Activated T-helper 2 cell treated with anti-CD3 and anti-CD28 coated beads, Interferon-gamma antibody, Interleukin-2, Interleukin-4, amounts not matched to agents 10 μg/mL and 5 μg/mL and 100 μg/mL, durations not matched to agents 14 hours and 24 hours and 36 hours (primary cell): ENCODE data around the gene NELFB. TPM values are rescaled to one million over a fixed set of nuclear protein-coding genes. Genes with fewer than 3 reads are reported as not detected.

Experiments
- DNase-seq: peaks from one replicate; pipeline ENCODE4 v3.0.0; 2021; ENCODE audit warnings: low spot score
- H3K27ac Mint-ChIP-seq: one replicate; pipeline ENCODE4 v1.8.0; 2021; ENCODE audit warnings: mixed read lengths
- H3K27me3 Mint-ChIP-seq: one replicate; pipeline ENCODE4 v1.8.0; 2021; ENCODE audit warnings: low read depth, mixed read lengths
- H3K36me3 Mint-ChIP-seq: one replicate; pipeline ENCODE4 v1.8.0; 2021; ENCODE audit warnings: low read depth, mixed read lengths
- H3K4me1 Mint-ChIP-seq: one replicate; pipeline ENCODE4 v1.8.0; 2021; ENCODE audit warnings: low read depth, mixed read lengths
- H3K4me3 Mint-ChIP-seq: one replicate; pipeline ENCODE4 v1.8.0; 2021; ENCODE audit warnings: low read depth, mild to moderate bottlenecking, moderate library complexity, mixed read lengths
- H3K9me3 Mint-ChIP-seq: one replicate; pipeline ENCODE4 v1.8.0; 2021; ENCODE audit warnings: mixed read lengths
- intact Hi-C: fragments of 100-400 bp; cut with micrococcal nuclease; formaldehyde crosslinking; loops from one replicate; pipeline ENCODE4 v1.15.1; 2023
- total RNA-seq: library from RNA; stranded (reverse); gene quantifications from 2 replicates; pipeline ENCODE4 v1.2.3, GENCODE V29; 2022

NELFB gene
- total RNA-seq, 1 donor from 2014 or later, result 71.4 TPM

DNA sequence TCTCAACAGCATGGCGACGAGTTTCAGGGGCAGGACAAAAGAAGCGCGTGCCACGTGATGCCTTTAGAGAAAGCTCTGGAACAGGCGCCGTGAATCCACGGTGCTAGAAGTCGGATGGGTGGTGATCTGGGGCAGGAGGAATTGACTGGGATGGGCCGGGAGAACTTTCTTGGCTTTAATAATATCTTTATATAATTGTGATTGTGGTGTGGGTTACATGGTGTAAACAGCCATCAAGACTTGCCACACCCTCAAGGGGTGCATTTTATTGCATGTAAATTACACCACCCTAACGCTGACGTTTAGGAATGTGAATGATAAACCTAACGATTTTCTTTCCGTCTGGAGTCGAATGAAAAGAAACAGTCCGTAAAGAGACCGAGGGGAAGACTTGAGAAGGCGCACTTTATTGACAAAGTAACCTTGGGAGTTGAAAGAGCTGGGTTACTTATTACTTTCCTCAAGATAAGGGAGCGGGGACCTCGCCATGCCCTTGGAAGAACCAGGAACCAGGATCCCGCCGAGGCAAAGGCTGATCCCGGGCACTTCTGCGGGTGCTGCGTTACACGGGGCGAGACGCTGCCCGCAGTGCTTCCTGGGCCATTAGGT lies 38.5 kb downstream of the NELFB start:
- Mint-ChIP-seq H3K9me3 (no peaks in the 10 kb centered on the region), H3K4me1 (peaks cover 1% of the 10 kb centered on the region), H3K27me3 (peaks cover 26% of the 10 kb centered on the region), H3K36me3 (no peaks in the 10 kb centered on the region), H3K4me3 (no peak overlapping the region), H3K27ac (no peak overlapping the region)
- intact Hi-C loops, result loop anchor here (2.0 kb wide), 1 partner anchor 113 kb away; no protein-coding TSS in a partner anchor
- no peak for DNase-seq

DNA sequence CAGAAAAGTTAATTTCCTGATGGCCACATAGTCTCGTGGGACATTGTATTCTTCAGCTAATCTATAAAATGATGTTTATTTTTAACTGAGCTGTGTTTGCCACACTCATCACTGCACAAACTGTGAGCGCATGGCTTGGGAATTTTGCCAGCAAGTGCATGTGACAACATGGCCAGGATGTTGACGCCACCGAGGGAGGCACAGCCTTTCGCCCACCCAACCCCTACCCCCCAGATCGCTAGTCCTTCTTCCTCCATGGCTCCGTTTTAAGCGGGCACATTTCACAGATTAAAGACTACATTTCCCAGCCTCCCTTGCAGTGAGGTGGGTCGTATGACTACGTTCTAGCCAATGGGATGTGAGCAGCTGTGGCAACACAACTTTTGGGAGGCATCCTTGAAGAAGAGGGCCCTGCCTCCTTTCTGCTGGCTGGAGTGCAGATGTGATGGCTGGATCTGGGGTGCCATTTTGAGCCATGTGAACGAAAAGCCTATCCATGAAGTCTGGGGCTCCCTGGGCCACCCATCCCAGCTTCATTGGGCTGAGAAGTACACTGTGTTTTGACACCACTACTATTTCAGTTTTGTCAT lies 39.1 kb downstream of the NELFB start:
- Mint-ChIP-seq H3K9me3 (no peaks in the 10 kb centered on the region), H3K4me3 (peak overlapping the region; percentile 45), H3K4me1 (peaks cover 1% of the 10 kb centered on the region), H3K27ac (no peak overlapping the region), H3K36me3 (no peaks in the 10 kb centered on the region), H3K27me3 (peaks cover 29% of the 10 kb centered on the region)
- DNase-seq, result no peak
- intact Hi-C loops, result loop anchor here (2.0 kb wide), 1 partner anchor 113 kb away; no protein-coding TSS in a partner anchor

DNA sequence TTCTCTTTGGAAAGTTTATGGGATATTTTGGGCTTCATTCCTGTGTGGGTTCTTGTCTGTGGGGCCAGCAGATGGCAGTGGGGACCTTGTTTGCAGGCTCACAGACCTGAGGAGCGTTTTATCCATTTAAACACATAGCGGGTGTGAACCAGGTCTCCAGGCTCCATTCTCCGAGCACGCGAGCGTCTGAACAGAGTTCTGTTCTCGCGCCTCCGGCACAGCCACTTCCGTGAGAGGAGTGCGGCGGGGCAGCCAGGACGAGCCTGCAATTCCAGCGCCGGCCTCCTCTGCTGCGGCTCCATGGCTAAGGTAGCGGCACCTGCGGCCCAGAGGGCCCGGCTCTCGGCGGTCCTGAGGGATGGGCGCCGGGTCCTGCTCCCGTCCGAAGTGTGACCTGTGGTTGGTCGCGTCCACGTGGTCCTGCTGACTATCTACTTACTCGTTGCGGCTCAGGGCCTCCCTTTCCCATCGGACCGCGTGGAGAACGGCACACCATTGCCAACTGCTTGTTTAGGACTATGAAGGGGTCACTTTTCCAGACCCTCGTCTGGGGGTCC lies 39.6 kb downstream of the NELFB start:
- Mint-ChIP-seq H3K4me3 (peak overlapping the region; percentile 45), H3K27me3 (peaks cover 31% of the 10 kb centered on the region), H3K9me3 (no peaks in the 10 kb centered on the region), H3K27ac (no peak overlapping the region), H3K36me3 (no peaks in the 10 kb centered on the region), H3K4me1 (peaks cover 2% of the 10 kb centered on the region)
- intact Hi-C loops, result loop anchor here (2.0 kb wide), 1 partner anchor 112 kb away; no protein-coding TSS in a partner anchor
- DNase-seq, result no peak

DNA sequence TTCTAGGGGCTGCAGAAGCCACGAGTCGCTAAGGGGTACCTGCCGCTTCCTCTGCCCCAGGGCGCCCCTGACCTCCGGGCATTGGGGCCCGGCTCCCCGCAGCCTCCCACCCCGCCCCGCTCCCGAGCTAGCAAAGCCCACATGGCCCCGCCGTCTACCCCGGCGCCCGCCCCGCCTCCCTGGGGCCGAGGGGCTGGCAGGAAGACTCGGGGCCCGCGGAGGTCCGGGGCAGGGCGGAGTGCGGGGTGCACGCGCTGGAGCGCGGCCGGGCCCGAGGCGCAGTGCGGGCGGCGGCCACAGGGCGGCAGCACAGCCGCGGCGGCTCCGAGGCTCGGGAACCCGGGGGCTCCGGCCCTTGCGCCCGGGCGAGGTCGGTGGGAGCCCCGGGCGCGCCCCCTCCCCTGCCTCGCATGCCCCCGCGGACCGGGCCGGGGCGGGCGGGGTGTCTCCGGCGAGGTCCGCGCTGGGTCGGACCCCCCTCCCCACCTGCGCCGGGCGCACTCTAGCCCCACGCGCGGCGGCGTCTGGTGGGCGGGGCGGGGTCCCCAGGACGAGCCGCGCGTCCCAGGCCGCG lies 40.2 kb downstream of the NELFB start:
- peak; percentile 43 for DNase-seq
- Mint-ChIP-seq H3K27me3 (peaks cover 34% of the 10 kb centered on the region), H3K27ac (no peak overlapping the region), H3K4me3 (no peak overlapping the region), H3K4me1 (peaks cover 5% of the 10 kb centered on the region), H3K9me3 (no peaks in the 10 kb centered on the region), H3K36me3 (no peaks in the 10 kb centered on the region)
- intact Hi-C loops, result loop anchor here (2.0 kb wide), 1 partner anchor 111 kb away; no protein-coding TSS in a partner anchor

DNA sequence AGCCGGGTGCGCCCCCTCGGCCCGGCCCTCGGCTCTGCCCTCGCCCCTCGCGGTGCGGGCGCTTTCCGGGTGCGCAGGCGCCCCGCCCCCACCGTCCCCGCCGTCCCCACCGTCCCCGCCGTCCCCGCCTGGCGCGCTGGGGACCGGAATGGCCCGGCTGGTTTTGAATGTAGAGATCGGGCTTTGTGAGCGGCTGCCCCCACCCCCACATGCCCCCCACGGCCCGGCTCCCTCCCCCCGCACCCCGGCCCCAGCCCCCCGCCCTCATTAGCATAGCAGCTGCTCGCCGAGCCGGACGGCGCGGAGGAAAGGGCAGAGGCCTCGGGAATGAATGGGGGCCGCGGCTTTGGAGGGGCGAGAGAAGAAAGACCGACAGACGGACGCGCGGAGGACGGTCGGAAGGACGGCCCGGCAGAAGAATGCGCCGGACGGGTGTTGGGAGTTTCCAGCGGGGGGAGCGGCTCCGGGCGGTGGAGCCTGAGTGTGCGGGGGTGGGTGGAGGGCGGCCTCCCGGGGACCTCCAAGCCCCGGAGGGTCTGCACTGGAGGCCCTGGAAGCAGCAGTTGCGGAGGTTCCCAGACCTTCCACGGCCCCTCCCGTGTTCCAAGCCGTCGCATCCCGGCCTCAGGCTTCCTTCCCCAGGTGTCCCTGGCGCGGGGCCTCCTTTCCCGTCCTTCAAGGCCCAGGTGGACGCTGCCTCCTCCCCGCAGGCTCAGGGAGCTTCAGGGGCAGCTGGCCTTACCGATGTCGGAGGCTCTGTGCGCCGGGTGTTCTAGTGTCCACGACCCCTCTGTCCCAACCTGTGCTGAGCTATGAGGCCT lies 40.9 kb downstream of the NELFB start:
- DNase-seq, result no peak
- intact Hi-C loops, result loop anchor here (2.0 kb wide), 1 partner anchor 111 kb away; no protein-coding TSS in a partner anchor
- no peak overlapping the region for H3K27ac Mint-ChIP-seq
- peaks cover 5% of the 10 kb centered on the region for H3K4me1 Mint-ChIP-seq
- H3K9me3 Mint-ChIP-seq, result no peaks in the 10 kb centered on the region
- peaks cover 37% of the 10 kb centered on the region for H3K27me3 Mint-ChIP-seq
- no peaks in the 10 kb centered on the region for H3K36me3 Mint-ChIP-seq
- H3K4me3 Mint-ChIP-seq, result peak overlapping the region; percentile 67

DNA sequence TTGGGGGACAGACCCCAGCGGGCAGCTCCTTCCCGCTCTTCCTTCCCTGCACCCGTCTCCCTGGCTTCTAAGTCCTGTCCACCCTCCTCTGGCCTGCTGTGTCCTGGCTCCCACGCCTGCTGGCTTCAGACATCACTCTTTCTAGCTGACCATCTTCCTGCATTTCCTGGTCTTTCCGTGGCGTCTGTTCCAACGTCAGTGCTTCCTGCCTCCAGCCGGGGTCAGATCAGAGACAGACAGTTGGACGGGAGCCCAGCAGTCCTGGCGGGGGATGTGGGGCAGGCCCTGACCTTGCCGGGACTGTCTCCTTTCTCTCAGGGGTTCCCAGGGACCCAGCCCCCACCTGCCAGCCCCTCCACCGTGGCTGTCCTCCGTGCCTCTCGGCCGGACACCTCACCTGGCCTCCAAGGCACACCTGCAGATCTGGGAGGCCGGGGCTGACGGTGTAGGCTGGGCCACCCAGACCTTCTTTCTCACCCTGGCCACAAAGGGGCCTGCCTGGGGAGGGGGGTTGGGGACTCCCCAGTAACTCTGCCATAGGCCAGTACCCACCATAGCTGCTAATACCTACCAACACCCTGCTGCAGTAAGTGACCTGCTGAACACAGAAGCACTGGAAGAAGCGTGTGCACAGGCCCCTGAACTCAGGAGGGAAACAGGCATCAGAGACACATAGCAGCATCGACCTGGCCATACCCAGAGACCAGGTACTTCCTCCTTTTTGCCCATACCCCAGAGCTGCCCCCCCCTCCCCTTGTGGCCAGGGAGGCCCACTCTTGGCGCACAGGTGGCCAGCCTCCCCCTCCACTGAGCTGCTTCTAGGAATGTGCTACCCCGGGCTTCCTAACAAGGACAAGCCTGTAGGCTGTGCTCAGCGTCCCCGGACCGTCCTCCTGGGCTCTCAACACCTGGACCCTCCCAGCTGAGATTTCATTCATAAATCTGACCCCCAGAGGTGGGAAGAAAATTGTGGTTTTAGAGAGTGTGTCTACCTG lies 41.8 kb downstream of the NELFB start:
- Mint-ChIP-seq H3K27ac (peak overlapping the region; percentile 57), H3K9me3 (no peaks in the 10 kb centered on the region), H3K4me1 (peaks cover 5% of the 10 kb centered on the region), H3K4me3 (peak overlapping the region; percentile 67), H3K27me3 (peaks cover 37% of the 10 kb centered on the region), H3K36me3 (no peaks in the 10 kb centered on the region)
- DNase-seq, result no peak
- intact Hi-C loops, result no loop called here

DNA sequence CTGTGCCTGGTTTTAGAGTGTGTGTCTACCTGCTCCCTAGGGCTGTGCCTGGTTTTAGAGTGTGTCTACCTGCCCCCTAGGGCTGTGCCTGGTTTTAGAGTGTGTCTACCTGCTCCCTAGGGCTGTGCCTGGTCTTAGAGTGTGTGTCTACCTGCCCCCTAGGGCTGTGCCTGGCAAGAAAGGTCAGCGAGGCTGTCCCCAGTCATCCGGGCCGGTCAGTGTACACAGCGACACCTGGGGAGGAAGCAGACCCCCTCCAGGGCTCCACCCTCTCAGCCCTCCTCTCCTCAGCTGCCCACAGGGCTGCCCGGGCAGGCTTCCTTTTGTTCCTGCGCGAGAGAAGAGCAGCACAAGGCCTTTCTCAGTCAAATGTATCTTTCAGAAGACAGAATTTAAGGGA lies 42.8 kb downstream of the NELFB start:
- no peak for DNase-seq
- H3K27me3 Mint-ChIP-seq, result peaks cover 37% of the 10 kb centered on the region
- H3K4me3 Mint-ChIP-seq, result no peak overlapping the region
- peaks cover 5% of the 10 kb centered on the region for H3K4me1 Mint-ChIP-seq
- no peak overlapping the region for H3K27ac Mint-ChIP-seq
- no peaks in the 10 kb centered on the region for H3K9me3 Mint-ChIP-seq
- intact Hi-C loops, result no loop called here
- no peaks in the 10 kb centered on the region for H3K36me3 Mint-ChIP-seq

DNA sequence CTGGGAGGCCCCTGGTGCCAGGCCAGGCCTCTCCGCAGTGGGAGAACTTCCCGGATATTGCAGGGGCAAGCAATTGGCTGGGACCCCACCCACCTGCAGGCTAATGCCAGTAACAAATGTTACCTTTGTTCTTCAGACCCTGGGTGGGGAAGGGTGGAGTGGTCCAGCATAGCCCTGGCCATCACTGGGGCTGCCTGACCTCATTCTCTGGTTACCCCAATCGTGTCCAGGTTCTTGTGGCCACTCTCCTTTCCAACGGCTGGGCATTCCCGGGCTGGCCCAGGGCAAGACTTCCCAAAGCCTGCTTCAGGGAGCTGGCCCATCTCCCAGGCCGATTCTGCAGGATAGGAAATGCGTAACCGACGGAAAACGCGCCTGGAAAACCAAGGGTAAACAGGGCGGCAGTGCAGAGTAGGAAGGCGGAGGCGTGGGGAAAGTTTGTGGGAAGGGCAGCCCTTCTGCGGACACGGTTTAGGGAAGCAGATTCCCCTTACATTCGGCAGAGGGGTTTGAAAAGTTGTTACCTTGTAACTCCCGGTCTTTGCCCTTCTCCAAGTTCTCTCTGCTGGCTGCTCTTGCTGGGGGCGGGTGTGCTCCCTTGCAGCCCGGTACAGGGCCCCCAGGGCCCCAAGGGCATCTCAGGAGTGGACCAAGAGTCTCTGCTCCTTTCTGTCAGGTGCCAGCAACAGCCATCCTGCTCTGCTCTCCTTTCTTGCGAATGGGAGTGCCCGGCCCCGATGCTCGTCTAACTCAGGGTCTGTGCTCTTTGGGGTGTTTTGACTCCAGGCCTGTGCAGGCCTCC lies 43.5 kb downstream of the NELFB start:
- intact Hi-C loops, result no loop called here

DNA sequence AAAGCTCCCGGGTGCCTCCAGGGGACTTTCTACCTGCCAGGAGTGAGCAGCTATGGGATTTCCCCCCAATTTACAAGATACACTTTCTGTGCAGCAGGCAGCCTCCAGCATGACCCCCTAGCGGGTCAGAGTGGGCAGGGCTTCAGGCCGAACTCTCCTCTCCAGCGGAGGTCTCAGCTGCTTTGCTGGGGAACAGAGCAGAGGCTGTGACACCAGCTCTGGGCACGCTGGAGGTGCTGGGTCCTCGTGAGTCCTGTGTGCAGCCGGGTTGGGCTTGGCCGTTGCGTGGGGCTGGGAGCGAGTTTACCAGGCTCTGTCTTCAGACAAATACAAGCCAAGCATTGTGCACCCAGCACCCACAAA lies 44.1 kb downstream of the NELFB start:
- H3K36me3 Mint-ChIP-seq, result no peaks in the 10 kb centered on the region
- no peak overlapping the region for H3K27ac Mint-ChIP-seq
- no peaks in the 10 kb centered on the region for H3K9me3 Mint-ChIP-seq
- no peak for DNase-seq
- intact Hi-C loops, result no loop called here
- H3K27me3 Mint-ChIP-seq, result peaks cover 30% of the 10 kb centered on the region
- H3K4me1 Mint-ChIP-seq, result peaks cover 5% of the 10 kb centered on the region
- H3K4me3 Mint-ChIP-seq, result no peak overlapping the region

More for the DNA sequence above, 43.5 kb downstream of the NELFB start:
- Mint-ChIP-seq H3K36me3 (no peaks in the 10 kb centered on the region), H3K27ac (no peak overlapping the region), H3K4me1 (peaks cover 5% of the 10 kb centered on the region), H3K4me3 (no peak overlapping the region), H3K27me3 (peaks cover 33% of the 10 kb centered on the region), H3K9me3 (no peaks in the 10 kb centered on the region)
- DNase-seq, result no peak

DNA sequence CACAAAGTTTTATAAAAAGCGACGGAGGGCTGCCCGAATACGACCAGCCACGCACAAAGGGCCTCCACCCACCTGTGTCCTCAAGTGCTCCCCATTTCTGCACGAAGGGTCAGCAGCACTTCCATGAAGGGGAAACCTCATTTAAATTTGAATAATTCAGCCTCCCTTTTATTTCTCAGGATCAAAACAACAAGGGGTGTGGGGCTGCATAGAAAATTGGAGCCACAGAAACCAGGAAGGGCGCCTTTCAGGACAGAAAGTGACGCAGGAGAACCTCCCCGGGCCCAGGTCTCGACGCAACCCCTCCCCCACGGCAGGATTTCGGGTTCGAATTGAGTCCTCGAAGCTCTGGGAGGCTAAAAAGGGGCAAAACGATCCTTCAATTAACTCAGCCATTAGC lies 44.8 kb downstream of the NELFB start:
- H3K9me3 Mint-ChIP-seq, result no peaks in the 10 kb centered on the region
- peak overlapping the region; percentile 57 for H3K4me3 Mint-ChIP-seq
- DNase-seq, result no peak
- peaks cover 5% of the 10 kb centered on the region for H3K4me1 Mint-ChIP-seq
- peaks cover 26% of the 10 kb centered on the region for H3K27me3 Mint-ChIP-seq
- H3K27ac Mint-ChIP-seq, result no peak overlapping the region
- no peaks in the 10 kb centered on the region for H3K36me3 Mint-ChIP-seq
- intact Hi-C loops, result no loop called here

DNA sequence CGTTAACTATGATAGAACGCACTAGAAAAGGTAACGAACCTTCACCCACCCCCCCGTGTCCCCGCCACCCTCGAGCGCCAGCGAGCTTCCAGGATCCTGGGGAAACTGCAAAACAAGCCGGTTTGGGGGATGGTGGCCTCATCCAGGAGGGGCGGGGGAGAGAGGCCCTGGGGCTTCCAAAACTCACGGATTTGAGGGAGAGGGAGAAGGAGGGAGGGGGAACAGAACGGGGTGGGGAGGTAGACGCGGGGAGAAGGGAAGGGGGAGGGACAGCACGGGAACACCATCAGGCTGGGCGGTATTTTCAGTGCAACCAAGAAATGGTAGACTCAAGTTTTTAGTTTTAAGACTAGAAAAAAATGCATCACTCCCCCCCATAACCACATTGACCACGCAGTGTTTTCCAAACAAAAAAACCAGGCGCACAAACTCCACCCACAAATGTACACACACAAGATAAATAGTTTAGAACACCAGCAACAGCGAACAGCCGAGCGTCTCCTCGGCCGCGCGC lies 45.5 kb downstream of the NELFB start:
- no peak for DNase-seq
- Mint-ChIP-seq H3K4me1 (peaks cover 8% of the 10 kb centered on the region), H3K36me3 (no peaks in the 10 kb centered on the region), H3K9me3 (no peaks in the 10 kb centered on the region), H3K27me3 (peaks cover 26% of the 10 kb centered on the region), H3K27ac (no peak overlapping the region), H3K4me3 (peak overlapping the region; percentile 80)
- intact Hi-C loops, result no loop called here
